Cardiac fibroblast (primary cell): ENCODE measurements around the gene ATP5F1E.

ENCODE experiments used
- DNase-seq, 2 donors: peaks; one replicate each; pipeline versions ENCODE4 v3.0.0 to v3.0.0-alpha.2; 2010; ENCODE audit warnings: low read depth in 2 of 2
- H3K4me3 ChIP-seq, 2 donors: replicated peaks in 1 of 2; 1 replicate in 1 of 2; 2 replicates in 1 of 2; pipeline ENCODE4 v1.5.1; 2011; ENCODE audit warnings: low read depth in 2 of 2, low read length in 2 of 2, mild to moderate bottlenecking in 2 of 2, moderate library complexity in 1 of 2
- TF ChIP-seq, protein P1 (sequence below): IDR thresholded peaks from one replicate; pipeline ENCODE4 v1.5.1; 2011; ENCODE audit warnings: low read depth, mild to moderate bottlenecking, low read length, inconsistent platforms

Gene ATP5F1E

GRCh38 chr20:59032023-59032712 lies at the start of gene ATP5F1E:
TSS of gene ATP5F1E (minus strand) at chr20:59032335. CDS start at chr20:59032251, 84 bp downstream.
- DNase-seq, result peak; percentile 93 to 97
- peak within 1 kb of the TSS; percentile 69 to 91 for H3K4me3 ChIP-seq
- TF ChIP-seq, protein P1, sequence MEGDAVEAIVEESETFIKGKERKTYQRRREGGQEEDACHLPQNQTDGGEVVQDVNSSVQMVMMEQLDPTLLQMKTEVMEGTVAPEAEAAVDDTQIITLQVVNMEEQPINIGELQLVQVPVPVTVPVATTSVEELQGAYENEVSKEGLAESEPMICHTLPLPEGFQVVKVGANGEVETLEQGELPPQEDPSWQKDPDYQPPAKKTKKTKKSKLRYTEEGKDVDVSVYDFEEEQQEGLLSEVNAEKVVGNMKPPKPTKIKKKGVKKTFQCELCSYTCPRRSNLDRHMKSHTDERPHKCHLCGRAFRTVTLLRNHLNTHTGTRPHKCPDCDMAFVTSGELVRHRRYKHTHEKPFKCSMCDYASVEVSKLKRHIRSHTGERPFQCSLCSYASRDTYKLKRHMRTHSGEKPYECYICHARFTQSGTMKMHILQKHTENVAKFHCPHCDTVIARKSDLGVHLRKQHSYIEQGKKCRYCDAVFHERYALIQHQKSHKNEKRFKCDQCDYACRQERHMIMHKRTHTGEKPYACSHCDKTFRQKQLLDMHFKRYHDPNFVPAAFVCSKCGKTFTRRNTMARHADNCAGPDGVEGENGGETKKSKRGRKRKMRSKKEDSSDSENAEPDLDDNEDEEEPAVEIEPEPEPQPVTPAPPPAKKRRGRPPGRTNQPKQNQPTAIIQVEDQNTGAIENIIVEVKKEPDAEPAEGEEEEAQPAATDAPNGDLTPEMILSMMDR, result no peak

- DNase-seq, result no peak
- TF ChIP-seq, protein P1, result no peak
- no peak overlapping the region for H3K4me3 ChIP-seq
These were observed 48.9 kb upstream of the ATP5F1E start for GRCh38 chr20:59081036-59081435.

DNA sequence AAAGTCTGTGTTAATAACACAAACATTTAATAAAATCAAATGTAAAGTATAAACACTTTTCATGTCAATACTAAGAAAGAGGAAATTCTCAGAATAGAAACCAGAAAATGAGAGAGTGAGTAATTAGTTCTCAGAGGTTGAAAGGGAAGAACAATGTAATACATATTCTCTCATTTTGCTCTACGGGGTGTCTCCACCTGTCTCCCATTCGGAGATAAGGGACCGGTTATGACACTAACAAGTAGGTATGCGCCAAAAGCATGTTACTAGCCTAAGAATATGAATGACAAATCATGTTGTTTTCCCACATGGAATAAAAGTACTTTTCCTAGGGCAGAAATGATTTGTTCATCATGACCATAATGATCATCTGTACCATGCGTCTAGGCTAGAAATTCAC lies 46.1 kb upstream of the ATP5F1E start:
- TF ChIP-seq, protein P1, result no peak
- DNase-seq, result no peak

DNA sequence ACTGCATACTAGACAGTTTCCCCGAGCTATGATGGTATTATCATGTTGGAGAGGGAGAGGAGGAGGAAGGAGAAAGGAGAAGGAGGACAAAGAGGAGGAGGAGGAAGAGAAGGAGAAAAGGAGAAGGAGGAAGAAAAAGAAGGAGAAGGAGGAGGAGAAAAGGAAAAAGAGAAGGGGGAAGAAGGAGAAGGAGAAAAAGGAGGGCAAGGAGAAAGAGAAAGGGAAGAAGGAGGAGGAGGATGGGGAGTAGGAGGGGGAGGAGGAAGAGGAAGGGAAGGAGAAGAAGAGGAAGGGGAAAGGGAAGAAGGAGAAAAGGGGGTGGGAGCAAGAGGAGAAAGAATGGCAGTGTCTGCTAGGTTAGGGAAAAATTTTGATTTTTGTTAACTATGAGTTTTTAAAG lies 45.6 kb upstream of the ATP5F1E start:
- DNase-seq, result no peak
- no peak overlapping the region for H3K4me3 ChIP-seq
- TF ChIP-seq, protein P1, result no peak

More for the DNA sequence above, 46.1 kb upstream of the ATP5F1E start:
- no peak overlapping the region for H3K4me3 ChIP-seq

- no peak for DNase-seq
- TF ChIP-seq, protein P1, result no peak
- H3K4me3 ChIP-seq, result no peak overlapping the region
These were observed 43.9 kb upstream of the ATP5F1E start for GRCh38 chr20:59075934-59076508.

- no peak overlapping the region for H3K4me3 ChIP-seq
- TF ChIP-seq, protein P1, result no peak
- DNase-seq, result peak in 1 of 2 donors; percentile 25
These were observed 42.3 kb upstream of the ATP5F1E start for GRCh38 chr20:59074456-59074855.

GRCh38 chr20:59073582-59073981 lies 41.4 kb upstream of the ATP5F1E start:
- TF ChIP-seq, protein P1, result no peak
- no peak for DNase-seq
- H3K4me3 ChIP-seq, result no peak overlapping the region
